Adrenal gland (tissue), 12 donors: ENCODE data around the gene FAM24B. TPM values are rescaled to one million over a fixed set of nuclear protein-coding genes. Genes with fewer than 3 reads are reported as not detected.

Experiments
- DNase-seq, 7 donors: peaks; one replicate each; pipeline ENCODE4 v3.0.0-alpha.2; 2019 to 2020
- H3K27ac ChIP-seq, 5 donors: fragments of 200-600 bp; sonication (generic) in 4 of 5; 1 replicate in 3 of 5; 2 replicates in 2 of 5; pipeline versions ENCODE4 v1.5.1 to v1.8.0; 2016 to 2020; ENCODE audit warnings: mild to moderate bottlenecking in 1 of 5
- H3K27me3 ChIP-seq: fragments of 200-600 bp; 2 replicates; pipeline ENCODE4 v1.8.0; 2021
- H3K36me3 ChIP-seq, 2 donors: fragments of 200-600 bp; replicated peaks in 1 of 2; 1 replicate in 1 of 2; 2 replicates in 1 of 2; pipeline versions ENCODE4 v1.5.1 to v1.8.0; 2018 to 2022
- H3K4me1 ChIP-seq, 2 donors: fragments of 200-600 bp; replicated peaks in 1 of 2; 1 replicate in 1 of 2; 2 replicates in 1 of 2; pipeline versions ENCODE4 v1.5.1 to v1.8.0; 2018 to 2021
- H3K4me3 ChIP-seq, 4 donors: fragments of 200-600 bp; sonication (generic) in 3 of 4; one replicate each; pipeline ENCODE4 v1.5.1; 2016 to 2018
- H3K9me3 ChIP-seq, 3 donors: fragments of 200-600 bp; sonication (generic) in 1 of 3; replicated peaks in 1 of 3; 1 replicate in 2 of 3; 2 replicates in 1 of 3; pipeline versions ENCODE4 v1.5.1 to v1.8.0; 2016 to 2021
- CTCF ChIP-seq, 6 experiments: fragments of 450-650 bp in 4 of 6; fragments of 200-600 bp in 2 of 6; sonication (generic) in 1 of 6; IDR thresholded peaks; 1 replicate in 5 of 6; 2 replicates in 1 of 6; pipeline versions ENCODE4 v1.5.1 to v1.8.0; 2016 to 2021; ENCODE audit warnings: antibody characterized with exemption in 6 of 6, mild to moderate bottlenecking in 2 of 6, moderate library complexity in 1 of 6
- POLR2A ChIP-seq, 2 donors: fragments of 450-650 bp; IDR thresholded peaks; one replicate each; pipeline ENCODE4 v1.6.1; 2017; ENCODE audit warnings: antibody characterized with exemption in 2 of 2, mild to moderate bottlenecking in 2 of 2, moderate library complexity in 1 of 2
- WGBS, 4 donors: extraction: QIAGEN DNeasy Blood & Tissue Kit in 2 of 4; methylation state at CpG; one replicate each; pipeline versions ENCODE4 v1.1.5 to v1.1.7; 2013 to 2017; 5-methylcytosine and 5-hydroxymethylcytosine counted together
- intact Hi-C, 2 donors: fragments of 100-400 bp; cut with DNase I; formaldehyde crosslinking; loops; one replicate each; pipeline versions ENCODE4 v1.14.1 to v1.15.0; 2022 to 2023
- polyA plus RNA-seq, 3 donors: library from polyadenylated mRNA; stranded (reverse); fragments of 200-250 nt in 2 of 3; fragments of 350-450 nt in 1 of 3; fragmentation: Illumina TruSeq in 1 of 3; extraction: RNeasy Lipid Tissue Mini Kit (QIAGEN cat#74804) in 1 of 3; gene quantifications; one replicate each; pipeline ENCODE4 v1.2.3, GENCODE V29; 2013 to 2014
- total RNA-seq, 9 donors: library from RNA; depleted of rRNA in 4 of 9; stranded (reverse); fragments of >200 nt in 4 of 9; fragments of 120-200 nt in 1 of 9; fragmentation: NEBNext Ultra II Directional in 1 of 9; extraction: Animal tissue kit (Norgen Biotek cat#: 25700) in 1 of 9; gene quantifications; one replicate each; pipeline versions ENCODE4 v1.1.0 to v1.2.4, GENCODE V29; 2013 to 2023
- donor health status: healthy with polysubstance abuse.
- donor health status: Bipolar disorder and iron deficiency.
- donor health status: DM: yes; HTN: yes; CAD: no.
- donor health status: DM: no; HTN: no; CAD: no.
- donor health status: DM: no; HTN: no; CAD: no.
- donor health status: DM: yes; HTN: yes; CAD: no.

The FAM24B gene
- total and polyA plus RNA-seq, 12 donors, result 0.77 to 4.1 (median 2.0) TPM; not detected in 1

GRCh38 chr10:122841569-122841968, 37.8 kb downstream of the FAM24B start:
- no peaks in the 10 kb centered on the region for H3K9me3 ChIP-seq
- intact Hi-C loops, result no loop called here
- no peaks in the 10 kb centered on the region for H3K36me3 ChIP-seq
- no peak for DNase-seq
- H3K4me1 ChIP-seq, result no peaks in the 10 kb centered on the region
- H3K4me3 ChIP-seq, result no peak overlapping the region
- H3K27me3 ChIP-seq, result no peaks in the 10 kb centered on the region
- no peak overlapping the region for H3K27ac ChIP-seq
- TF ChIP-seq POLR2A (IDR thresholded peaks at IDR 0.05) (no peak), CTCF (IDR thresholded peaks at IDR 0.05) (no peak)

GRCh38 chr10:122839505-122839904, 39.9 kb downstream of the FAM24B start:
- no peak for DNase-seq
- intact Hi-C loops, result no loop called here

DNA sequence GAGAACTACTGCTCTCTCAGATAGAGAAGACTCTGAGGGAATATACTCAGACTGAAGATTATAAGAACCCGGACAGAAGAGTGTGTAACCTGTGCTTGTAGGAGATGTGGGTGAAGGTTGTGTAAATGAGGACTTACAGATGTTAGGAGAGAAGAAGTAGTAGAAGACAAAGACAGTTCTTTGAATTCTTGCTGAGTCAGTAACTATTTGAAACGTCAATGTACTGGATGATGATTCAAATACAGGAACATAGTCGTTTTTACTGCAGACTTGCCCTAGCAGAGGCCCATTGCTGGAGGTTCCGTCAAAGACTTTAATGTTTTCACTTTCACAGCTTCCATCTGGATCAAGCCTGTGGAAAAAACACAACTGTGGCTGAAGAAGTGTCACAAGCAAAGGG, 40.5 kb downstream of the FAM24B start:
- Histone ChIP-seq H3K36me3 (no peaks in the 10 kb centered on the region), H3K27ac (no peak overlapping the region), H3K9me3 (no peaks in the 10 kb centered on the region), H3K4me1 (no peaks in the 10 kb centered on the region), H3K4me3 (no peak overlapping the region), H3K27me3 (no peaks in the 10 kb centered on the region)
- DNase-seq, result no peak
- intact Hi-C loops, result no loop called here
- WGBS, 4 donors, result 71 to 87% (median 75%) methylated on average over 4 of the region's 4 CpGs
- no peak for TF ChIP-seq CTCF (IDR thresholded peaks at IDR 0.05)
- no peak for TF ChIP-seq POLR2A (IDR thresholded peaks at IDR 0.05)

More at GRCh38 chr10:122839505-122839904, 39.9 kb downstream of the FAM24B start:
- Histone ChIP-seq H3K27ac (no peak overlapping the region), H3K4me1 (no peaks in the 10 kb centered on the region), H3K9me3 (no peaks in the 10 kb centered on the region), H3K27me3 (no peaks in the 10 kb centered on the region), H3K36me3 (no peaks in the 10 kb centered on the region), H3K4me3 (no peak overlapping the region)
- TF ChIP-seq CTCF (IDR thresholded peaks at IDR 0.05), result no peak
- no peak for TF ChIP-seq POLR2A (IDR thresholded peaks at IDR 0.05)

DNA sequence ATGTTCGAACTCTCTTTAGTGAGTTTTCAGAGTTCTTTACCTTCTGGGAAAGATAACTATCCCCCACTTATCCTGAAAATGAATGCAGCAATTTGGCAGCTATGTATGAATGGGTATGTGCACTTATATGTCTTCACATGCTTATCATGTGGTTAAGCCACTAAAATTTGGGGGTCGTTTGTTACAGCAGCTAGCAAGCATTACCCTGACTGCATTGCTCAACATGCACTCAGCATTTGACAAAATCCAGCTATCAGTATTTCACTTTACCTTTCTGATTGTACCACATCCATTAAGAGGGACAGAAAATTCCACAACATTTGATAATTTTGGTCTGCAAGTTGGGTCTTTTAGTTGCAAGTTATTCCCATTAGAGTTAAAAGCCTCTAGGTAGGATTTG, 43.5 kb downstream of the FAM24B start:
- intact Hi-C loops, result no loop called here
- Histone ChIP-seq H3K36me3 (no peaks in the 10 kb centered on the region), H3K4me1 (no peaks in the 10 kb centered on the region)

More for the DNA sequence above, 43.5 kb downstream of the FAM24B start:
- H3K27me3 ChIP-seq, result no peaks in the 10 kb centered on the region
- WGBS, 4 donors, result 74 to 84% (median 80%) methylated on average over 2 of the region's 2 CpGs
- no peaks in the 10 kb centered on the region for H3K9me3 ChIP-seq
- TF ChIP-seq CTCF (IDR thresholded peaks at IDR 0.05) (no peak), POLR2A (IDR thresholded peaks at IDR 0.05) (no peak)
- H3K27ac ChIP-seq, result no peak overlapping the region
- no peak overlapping the region for H3K4me3 ChIP-seq
- no peak for DNase-seq
